Tibial nerve (tissue), 4 donors: ENCODE results near the gene ROBO4. TPM values are rescaled to one million over a fixed set of nuclear protein-coding genes. Genes with fewer than 3 reads are reported as not detected.
A peak's percentile ranks its signal among the peaks of the same experiment; 100 is the strongest.

Source experiments
- DNase-seq, 2 donors: peaks; one replicate each; pipeline ENCODE4 v3.0.0-alpha.2; 2019; ENCODE audit warnings: low spot score in 2 of 2
- H3K27ac ChIP-seq, 4 donors: fragments of 200-600 bp; sonication (generic) in 3 of 4; one replicate each; pipeline ENCODE4 v1.5.1; 2017 to 2019; ENCODE audit warnings: mild to moderate bottlenecking in 1 of 4
- H3K27me3 ChIP-seq, 2 donors: fragments of 200-600 bp; sonication (generic) in 1 of 2; one replicate each; pipeline versions ENCODE4 v1.5.1 to v1.6.0; 2017 to 2019
- H3K36me3 ChIP-seq, 3 donors: fragments of 200-600 bp; sonication (generic); one replicate each; pipeline ENCODE4 v1.5.1; 2018 to 2019
- H3K4me1 ChIP-seq, 4 donors: fragments of 200-600 bp; sonication (generic) in 3 of 4; one replicate each; pipeline ENCODE4 v1.5.1; 2017 to 2019
- H3K4me3 ChIP-seq, 4 donors: fragments of 200-600 bp; sonication (generic) in 3 of 4; one replicate each; pipeline ENCODE4 v1.5.1; 2017 to 2019; ENCODE audit warnings: mild to moderate bottlenecking in 1 of 4, moderate library complexity in 1 of 4
- H3K9me3 ChIP-seq, 4 donors: fragments of 200-600 bp; sonication (generic) in 3 of 4; one replicate each; pipeline ENCODE4 v1.5.1; 2017 to 2019
- EP300 ChIP-seq, 2 donors: sonication (generic); formaldehyde crosslinking; IDR thresholded peaks; one replicate each; pipeline ENCODE4 v1.6.1; 2017; ENCODE audit warnings: antibody characterized with exemption in 2 of 2, mild to moderate bottlenecking in 1 of 2
- POLR2A ChIP-seq, 2 donors: fragments of 450-650 bp; IDR thresholded peaks; one replicate each; pipeline ENCODE4 v1.6.1; 2017; ENCODE audit warnings: antibody characterized with exemption in 2 of 2, mild to moderate bottlenecking in 2 of 2, moderate library complexity in 2 of 2
- WGBS, 2 donors: methylation state at CpG; one replicate each; pipeline ENCODE4 v1.1.5; 2018; 5-methylcytosine and 5-hydroxymethylcytosine counted together
- total RNA-seq, 4 donors: library from RNA; depleted of rRNA; stranded (reverse); fragments of >200 nt; gene quantifications; one replicate each; pipeline ENCODE4 v1.1.0, GENCODE V29; 2016
- TF ChIP-seq, protein P1 (sequence below), 5 experiments: fragments of 200-600 bp in 3 of 5; fragments of 450-650 bp in 2 of 5; sonication (generic) in 3 of 5; IDR thresholded peaks; one replicate each; pipeline ENCODE4 v1.5.1; 2016 to 2019; ENCODE audit warnings: antibody characterized with exemption in 5 of 5, mild to moderate bottlenecking in 3 of 5, moderate library complexity in 2 of 5

ROBO4 gene
- 10 to 100 TPM; 12.1 to 38.8 (median 28.0) TPM for total RNA-seq

DNA sequence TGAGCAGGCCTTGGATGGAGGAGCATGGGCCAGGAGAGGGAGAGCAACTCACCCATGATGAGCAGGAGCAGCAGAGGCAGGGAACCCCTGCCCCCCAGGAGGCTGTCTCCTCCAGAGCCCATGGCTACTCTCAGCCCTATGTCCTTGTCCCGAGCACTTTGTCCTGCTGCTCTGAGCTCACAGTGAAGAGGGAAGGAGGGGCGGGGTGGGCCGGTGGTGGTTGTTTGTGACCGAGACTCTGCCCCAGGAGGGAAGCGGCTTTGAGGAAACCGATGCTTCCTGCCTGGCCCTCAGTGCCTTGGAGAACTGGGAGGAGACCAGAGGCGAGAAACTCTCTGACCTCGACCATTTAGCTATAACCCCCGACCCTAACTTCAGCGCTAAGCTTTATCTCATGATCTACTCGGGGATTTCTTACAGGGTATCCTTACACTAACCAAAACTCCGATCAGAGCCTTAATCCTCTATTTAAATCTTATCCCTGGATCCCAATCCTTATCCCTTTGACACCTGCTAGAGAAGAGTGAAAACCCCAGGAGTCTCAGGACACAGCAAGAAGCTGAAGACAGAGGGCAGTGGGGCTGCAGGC lies at the start of gene ROBO4:
ROBO4 (minus strand) TSS at position 192 of the 589 bp plus-strand sequence; CDS start at position 122, 70 bp downstream.
- Histone ChIP-seq H3K27ac (peak within 1 kb of the TSS; percentile 48 to 80 (median 68)), H3K4me1 (peaks cover 0 to 58% (median 13%) of the 10 kb centered on the region in 4 donors), H3K9me3 (no peaks in the 10 kb centered on the region), H3K4me3 (peak within 1 kb of the TSS in 2 of 4 donors; percentile 1 to 39), H3K27me3 (no peaks in the 10 kb centered on the region), H3K36me3 (no peaks in the 10 kb centered on the region)
- TF ChIP-seq, protein P1, sequence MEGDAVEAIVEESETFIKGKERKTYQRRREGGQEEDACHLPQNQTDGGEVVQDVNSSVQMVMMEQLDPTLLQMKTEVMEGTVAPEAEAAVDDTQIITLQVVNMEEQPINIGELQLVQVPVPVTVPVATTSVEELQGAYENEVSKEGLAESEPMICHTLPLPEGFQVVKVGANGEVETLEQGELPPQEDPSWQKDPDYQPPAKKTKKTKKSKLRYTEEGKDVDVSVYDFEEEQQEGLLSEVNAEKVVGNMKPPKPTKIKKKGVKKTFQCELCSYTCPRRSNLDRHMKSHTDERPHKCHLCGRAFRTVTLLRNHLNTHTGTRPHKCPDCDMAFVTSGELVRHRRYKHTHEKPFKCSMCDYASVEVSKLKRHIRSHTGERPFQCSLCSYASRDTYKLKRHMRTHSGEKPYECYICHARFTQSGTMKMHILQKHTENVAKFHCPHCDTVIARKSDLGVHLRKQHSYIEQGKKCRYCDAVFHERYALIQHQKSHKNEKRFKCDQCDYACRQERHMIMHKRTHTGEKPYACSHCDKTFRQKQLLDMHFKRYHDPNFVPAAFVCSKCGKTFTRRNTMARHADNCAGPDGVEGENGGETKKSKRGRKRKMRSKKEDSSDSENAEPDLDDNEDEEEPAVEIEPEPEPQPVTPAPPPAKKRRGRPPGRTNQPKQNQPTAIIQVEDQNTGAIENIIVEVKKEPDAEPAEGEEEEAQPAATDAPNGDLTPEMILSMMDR (IDR thresholded peaks at IDR 0.05): no peak
- TF ChIP-seq POLR2A (IDR thresholded peaks at IDR 0.05): no peak
- no peak for TF ChIP-seq EP300 (IDR thresholded peaks at IDR 0.05)
- peak in 1 of 2 donors; percentile 34 for DNase-seq
- WGBS, 2 donors: 40 to 41% methylated on average over 11 of the region's 12 CpGs

DNA sequence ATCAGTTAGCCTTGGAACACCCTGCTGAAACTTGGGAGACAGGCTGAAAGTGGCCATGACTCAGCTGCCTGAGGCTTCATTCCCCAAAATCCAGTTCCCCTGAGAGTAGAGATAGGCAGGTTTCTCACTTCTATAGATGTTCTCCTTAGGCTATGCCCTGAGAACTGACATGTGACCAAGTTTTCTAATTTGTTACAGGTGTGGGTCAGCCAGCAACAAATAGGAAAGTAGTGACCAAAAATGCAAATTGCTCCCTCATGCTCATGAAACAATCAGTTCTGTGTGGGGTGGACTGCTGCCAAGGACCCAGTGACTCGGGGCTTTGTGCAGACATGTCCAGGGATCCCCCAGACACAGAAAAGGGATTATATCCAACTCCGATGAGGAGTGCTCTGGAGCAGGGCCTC lies 49.1 kb upstream of the ROBO4 start:
- Histone ChIP-seq H3K27ac (peak overlapping the region in 2 of 4 donors; percentile 4 to 65), H3K4me1 (peaks cover 0 to 27% (median 0%) of the 10 kb centered on the region in 4 donors), H3K4me3 (no peak overlapping the region), H3K36me3 (no peaks in the 10 kb centered on the region), H3K27me3 (no peaks in the 10 kb centered on the region), H3K9me3 (no peaks in the 10 kb centered on the region)
- no peak for DNase-seq
- TF ChIP-seq, protein P1 (IDR thresholded peaks at IDR 0.05): no peak
- TF ChIP-seq EP300 (IDR thresholded peaks at IDR 0.05) (no peak), POLR2A (IDR thresholded peaks at IDR 0.05) (no peak)
- WGBS, 2 donors: 23 to 27% methylated on average over 2 of the region's 2 CpGs

DNA sequence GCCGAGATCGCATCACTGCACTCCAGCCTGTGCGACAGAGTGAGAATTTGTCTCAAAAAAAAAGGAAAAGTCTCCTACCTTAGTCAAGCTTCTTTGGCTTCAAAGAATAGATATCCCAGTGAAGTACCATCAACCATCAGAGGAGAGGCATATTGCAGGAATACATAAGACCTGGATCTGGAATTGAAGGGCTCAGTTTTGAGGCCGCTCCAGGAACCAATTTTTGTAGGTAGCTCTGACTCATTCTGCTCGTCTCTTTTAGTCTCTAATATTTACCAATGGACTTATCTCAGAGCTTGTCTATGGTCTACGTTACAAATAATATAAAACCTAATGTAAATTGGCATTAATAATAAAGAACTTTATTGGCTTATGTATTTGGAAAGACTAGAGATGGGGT lies 48.2 kb upstream of the ROBO4 start:
- H3K9me3 ChIP-seq: no peaks in the 10 kb centered on the region
- no peak overlapping the region for H3K4me3 ChIP-seq
- H3K4me1 ChIP-seq: peaks cover 0 to 32% (median 0%) of the 10 kb centered on the region in 4 donors
- 81 to 93% methylated on average over 6 of the region's 6 CpGs for WGBS, 2 donors
- TF ChIP-seq, protein P1 (IDR thresholded peaks at IDR 0.05): no peak
- TF ChIP-seq POLR2A (IDR thresholded peaks at IDR 0.05) (no peak), EP300 (IDR thresholded peaks at IDR 0.05) (no peak)
- H3K27ac ChIP-seq: no peak overlapping the region
- DNase-seq: no peak
- H3K36me3 ChIP-seq: no peaks in the 10 kb centered on the region
- H3K27me3 ChIP-seq: no peaks in the 10 kb centered on the region

DNA sequence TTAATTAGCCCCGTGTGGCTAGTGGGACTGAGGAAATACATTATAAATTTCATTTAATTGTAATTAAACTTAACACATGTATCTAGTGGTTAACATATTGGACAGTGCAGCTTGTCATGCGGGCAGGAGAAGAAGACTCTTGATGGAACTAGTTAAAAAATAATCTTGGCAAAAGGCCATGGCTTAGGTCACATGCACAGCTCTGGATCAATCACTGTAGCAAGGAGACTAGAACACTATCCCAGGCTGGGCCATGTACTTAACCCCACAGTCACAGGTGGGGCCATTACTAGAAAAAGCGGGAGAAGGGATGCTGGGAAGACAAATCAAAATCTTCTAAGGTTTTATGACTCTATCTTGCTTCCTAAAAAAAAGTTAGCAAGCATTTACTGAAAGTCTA lies 46.9 kb upstream of the ROBO4 start:
- WGBS, 2 donors: 59 to 62% methylated on average over 3 of the region's 3 CpGs
- no peaks in the 10 kb centered on the region for H3K9me3 ChIP-seq
- peak overlapping the region in 2 of 4 donors; percentile 76 to 87 for H3K27ac ChIP-seq
- TF ChIP-seq EP300 (IDR thresholded peaks at IDR 0.05) (no peak), POLR2A (IDR thresholded peaks at IDR 0.05) (no peak)
- TF ChIP-seq, protein P1 (IDR thresholded peaks at IDR 0.05): no peak
- no peaks in the 10 kb centered on the region for H3K27me3 ChIP-seq
- no peaks in the 10 kb centered on the region for H3K36me3 ChIP-seq
- DNase-seq: no peak
- no peak overlapping the region for H3K4me3 ChIP-seq
- H3K4me1 ChIP-seq: peaks cover 0 to 32% (median 0%) of the 10 kb centered on the region in 4 donors

DNA sequence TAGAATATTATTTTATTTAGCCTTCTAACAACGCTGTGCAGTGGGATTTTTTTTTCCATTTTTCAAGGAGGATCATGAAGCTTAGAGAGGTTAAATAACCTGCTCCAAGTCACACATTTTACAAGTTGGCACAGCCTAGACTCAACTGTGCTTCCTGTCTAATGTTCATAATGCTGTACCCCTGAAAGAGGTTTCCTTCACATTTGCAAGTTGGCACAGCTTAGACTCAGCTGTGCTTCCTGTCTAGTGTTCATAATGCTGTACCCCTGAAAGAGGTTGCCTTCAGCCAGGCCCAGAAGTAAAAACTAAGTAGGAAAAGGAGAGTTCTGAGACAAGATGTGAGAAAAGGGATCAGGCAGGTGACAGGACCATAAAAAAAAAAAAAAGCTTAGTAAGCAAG lies 46.1 kb upstream of the ROBO4 start:
- Histone ChIP-seq H3K36me3 (no peaks in the 10 kb centered on the region), H3K4me1 (peaks cover 0 to 38% (median 0%) of the 10 kb centered on the region in 4 donors), H3K27ac (peak overlapping the region in 2 of 4 donors; percentile 76 to 87), H3K9me3 (no peaks in the 10 kb centered on the region), H3K4me3 (no peak overlapping the region), H3K27me3 (no peaks in the 10 kb centered on the region)
- 34 to 43% methylated on average over 1 of the region's 1 CpG for WGBS, 2 donors
- TF ChIP-seq, protein P1 (IDR thresholded peaks at IDR 0.05): no peak
- no peak for TF ChIP-seq EP300 (IDR thresholded peaks at IDR 0.05)
- no peak for TF ChIP-seq POLR2A (IDR thresholded peaks at IDR 0.05)
- DNase-seq: no peak
